Esophagus squamous epithelium (tissue), 4 donors: ENCODE measurements around the gene TMEM63B.

Source experiments
- CTCF ChIP-seq, 6 experiments: fragments of 450-650 bp in 4 of 6; fragments of 200-600 bp in 2 of 6; sonication (generic) in 2 of 6; IDR thresholded peaks; one replicate each; pipeline ENCODE4 v1.5.1; 2016 to 2019; ENCODE audit warnings: antibody characterized with exemption in 6 of 6, mild to moderate bottlenecking in 4 of 6, moderate library complexity in 4 of 6
- POLR2A ChIP-seq, 4 donors: fragments of 450-650 bp; IDR thresholded peaks; one replicate each; pipeline ENCODE4 v1.6.1; 2017; ENCODE audit warnings: antibody characterized with exemption in 4 of 4, mild to moderate bottlenecking in 4 of 4, moderate library complexity in 3 of 4

- TF ChIP-seq CTCF (IDR thresholded peaks at IDR 0.05) (no peak), POLR2A (IDR thresholded peaks at IDR 0.05) (no peak)
Observed at GRCh38 chr6:44194326-44194725, 67.0 kb downstream of the TMEM63B start.
